Endothelial cell of umbilical vein (primary cell): ENCODE measurements around the gene DMD. TPM values are rescaled to one million over a fixed set of nuclear protein-coding genes. Genes with fewer than 3 reads are reported as not detected.

Experiments used
- BruUV-seq: library from RNA; stranded (reverse); fragments of 400-500 nt; replicated peaks from 2 replicates; lab custom pipeline; 2021; lab: Mats Ljungman, UMichigan
- CTCF ChIA-PET: fragments of 300-600, 350-600 bp; sonication (Branson Sonifier 250); formaldehyde crosslinking; loops from one replicate; lab custom pipeline; 2021; ENCODE audit warnings: antibody characterized with exemption, inconsistent platforms; lab: Charles Lee
- POLR2A ChIA-PET: fragments of 300-600, 350-600 bp; sonication (Branson Sonifier 250); formaldehyde crosslinking; loops from one replicate; lab custom pipeline; 2021; ENCODE audit warnings: antibody characterized with exemption, inconsistent platforms; lab: Charles Lee
- DNase-seq: peaks from one replicate; pipeline ENCODE4 v3.0.0-alpha.2; 2011; ENCODE audit warnings: low read depth, low spot score
- FAIRE-seq: peaks from 2 replicates; lab custom pipeline; 2011; peaks lifted over from hg19 to GRCh38; lab: Jason Lieb, UNC
- H2AFZ ChIP-seq: 2 replicates; pipeline ENCODE4 v1.6.0; 2012; ENCODE audit warnings: low read depth, low read length, control low read depth, inconsistent platforms
- H3K27ac ChIP-seq: 2 replicates; pipeline ENCODE4 v1.5.1; 2011; ENCODE audit warnings: low read depth, mild to moderate bottlenecking, control low read depth, low read length, moderate library complexity; ENCODE audit not compliant: insufficient read depth
- H3K27me3 ChIP-seq, 2 experiments: 2 replicates each; pipeline versions ENCODE4 v1.6.0 to v1.6.1; 2011; ENCODE audit warnings: low read length in 2 of 2, mixed read lengths in 1 of 2; ENCODE audit not compliant: control insufficient read depth in 2 of 2, insufficient read depth in 2 of 2
- H3K36me3 ChIP-seq, 2 experiments: 2 replicates in 1 of 2; 3 replicates in 1 of 2; pipeline ENCODE4 v1.5.1; 2011; ENCODE audit warnings: low read length in 2 of 2, mild to moderate bottlenecking in 1 of 2, moderate library complexity in 1 of 2; ENCODE audit not compliant: control insufficient read depth in 2 of 2, insufficient read depth in 2 of 2; ENCODE audit errors: extremely low read depth in 1 of 2
- H3K4me1 ChIP-seq: 3 replicates; pipeline ENCODE4 v1.5.1; 2011; ENCODE audit warnings: mild to moderate bottlenecking, low read length; ENCODE audit not compliant: control insufficient read depth, insufficient read depth; ENCODE audit errors: extremely low read depth
- H3K4me2 ChIP-seq: 2 replicates; pipeline ENCODE4 v1.6.1; 2011; ENCODE audit warnings: low read length, control low read depth, mixed read lengths; ENCODE audit not compliant: insufficient read depth
- H3K4me3 ChIP-seq, 3 experiments: fragments of 200-600 bp in 1 of 3; sonication (generic), shearing (Covaris generic) in 1 of 3; replicated peaks in 1 of 3; 2 replicates each; pipeline ENCODE4 v1.5.1; 2011 to 2016; ENCODE audit warnings: control low read depth in 3 of 3, low read length in 3 of 3, mild to moderate bottlenecking in 2 of 3, inconsistent platforms in 1 of 3, low read depth in 1 of 3, moderate library complexity in 1 of 3; ENCODE audit not compliant: insufficient read depth in 1 of 3
- H3K79me2 ChIP-seq: 2 replicates; pipeline ENCODE4 v1.6.0; 2012; ENCODE audit warnings: low read length, inconsistent platforms; ENCODE audit not compliant: control insufficient read depth, insufficient read depth
- H3K9ac ChIP-seq: replicated peaks from 2 replicates; pipeline ENCODE3; 2011; ENCODE audit warnings: low read length, control low read depth; ENCODE audit not compliant: insufficient read depth; ENCODE audit errors: extremely low read depth
- H3K9me1 ChIP-seq: replicated peaks from 3 replicates; pipeline ENCODE4 v1.6.0; 2011; ENCODE audit warnings: mild to moderate bottlenecking, low read length; ENCODE audit not compliant: control insufficient read depth, insufficient read depth; ENCODE audit errors: extremely low read depth
- H3K9me3 ChIP-seq: replicated peaks from 2 replicates; pipeline ENCODE4 v1.5.1; 2012; ENCODE audit warnings: low read length, inconsistent platforms; ENCODE audit not compliant: control insufficient read depth, insufficient read depth
- H4K20me1 ChIP-seq: replicated peaks from 2 replicates; pipeline ENCODE3; 2011; ENCODE audit warnings: mild to moderate bottlenecking, low read length; ENCODE audit not compliant: control insufficient read depth, insufficient read depth; ENCODE audit errors: extremely low read depth
- EZH2 ChIP-seq: IDR thresholded peaks from 2 replicates; pipeline ENCODE4 v1.6.1; 2012; ENCODE audit warnings: borderline replicate concordance, low read depth, mild to moderate bottlenecking, moderate library complexity, low read length, inconsistent platforms; ENCODE audit not compliant: severe bottlenecking
- FOS ChIP-seq: IDR thresholded peaks from 2 replicates; pipeline ENCODE4 v1.6.1; 2011; ENCODE audit warnings: mild to moderate bottlenecking, low read length, moderate library complexity, borderline replicate concordance; ENCODE audit not compliant: insufficient read depth
- GATA2 ChIP-seq: IDR thresholded peaks from 2 replicates; pipeline ENCODE4 v1.7.0; 2011; ENCODE audit warnings: low read depth, mild to moderate bottlenecking, moderate library complexity, mixed read lengths, low read length; ENCODE audit not compliant: insufficient read length, insufficient read depth
- JUN ChIP-seq: IDR thresholded peaks from 2 replicates; pipeline ENCODE4 v1.6.1; 2011; ENCODE audit warnings: borderline replicate concordance, low read depth; ENCODE audit not compliant: insufficient read length, insufficient read depth
- MYC ChIP-seq: IDR thresholded peaks from one replicate; pipeline ENCODE4 v1.6.1; 2011; ENCODE audit warnings: mild to moderate bottlenecking, low read depth, low read length
- POLR2A ChIP-seq: IDR thresholded peaks from 2 replicates; pipeline ENCODE4 v1.6.1; 2012; ENCODE audit warnings: low read depth, mild to moderate bottlenecking, control low read depth, low read length
- POLR2AphosphoS5 ChIP-seq: IDR thresholded peaks from 2 replicates; pipeline ENCODE4 v1.6.1; 2012; ENCODE audit warnings: low read depth, mild to moderate bottlenecking, control low read depth, low read length, moderate library complexity; ENCODE audit not compliant: insufficient read depth
- dilution Hi-C: fragments of 300-500 bp; cut with MboI; formaldehyde crosslinking; loops from one replicate; pipeline ENCODE4 v1.15.0; 2019; ENCODE audit warnings: low sequenced_read_pairs; ENCODE audit not compliant: extremely low pct_ligation_motif_present
- intact Hi-C: fragments of 100-400 bp; cut with micrococcal nuclease; formaldehyde crosslinking; loops from one replicate; pipeline ENCODE4 v1.10.0; 2022
- polyA plus RNA-seq, 4 experiments: library from polyadenylated mRNA; depleted of rRNA in 3 of 4; stranded (reverse) in 3 of 4; unstranded in 1 of 4; fragments of >200 nt; gene quantifications; 2 replicates each; pipeline versions ENCODE4 v1.2.1 to v1.2.3, GENCODE V29; 2011 to 2012; ENCODE audit warnings: missing spikeins in 1 of 4
- total RNA-seq: library from RNA; stranded (reverse); gene quantifications from 2 replicates; pipeline ENCODE4 v1.2.3, GENCODE V29; 2021
- TF ChIP-seq, protein P1 (sequence below): IDR thresholded peaks from 2 replicates; pipeline ENCODE4 v1.6.1; 2011; ENCODE audit not compliant: insufficient read depth, insufficient read length
- TF ChIP-seq, protein P2 (sequence below), 2 donors: IDR thresholded peaks; 1 replicate in 1 of 2; 2 replicates in 1 of 2; pipeline ENCODE4 v1.5.1; 2011; ENCODE audit warnings: low read length in 2 of 2, mild to moderate bottlenecking in 2 of 2, moderate library complexity in 2 of 2, control low read depth in 1 of 2, inconsistent platforms in 1 of 2, low read depth in 1 of 2; ENCODE audit not compliant: insufficient read depth in 1 of 2; ENCODE audit errors: extremely low read depth in 1 of 2

Gene DMD
- total and polyA plus RNA-seq, 2 donors (not counting 3 experiments of a cell fraction or from before 2014, with no cell fraction given), result 7.3 to 9.0 TPM

DNA sequence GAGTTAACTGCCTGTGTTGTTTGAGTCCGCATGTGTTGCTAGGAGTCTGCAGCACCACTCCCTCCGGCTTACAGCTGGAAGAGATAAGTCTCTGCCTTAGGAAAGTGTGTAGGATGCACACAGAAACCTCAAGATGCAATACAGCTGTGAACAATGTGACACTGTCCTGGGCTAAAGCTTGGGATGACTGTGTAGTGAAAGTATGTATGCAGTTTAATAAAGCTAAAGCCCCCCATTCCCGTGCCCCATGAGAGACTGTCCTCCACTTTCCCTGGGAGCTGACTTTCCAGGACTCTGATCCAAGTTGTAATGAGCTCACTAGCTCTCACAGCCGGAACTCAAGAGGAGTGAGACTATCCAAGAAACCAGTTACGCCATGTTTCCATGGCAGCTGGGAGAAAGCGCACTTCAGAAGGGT is 1982.9 kb downstream of the DMD start:
- POLR2A ChIA-PET, result interaction anchor here (0.7 kb wide), 1 partner anchor 8 kb away, joined by 3 read pairs; no protein-coding TSS in a partner anchor
- H4K20me1 ChIP-seq, result no peaks in the 10 kb centered on the region
- no peaks in the 10 kb centered on the region for H3K9me1 ChIP-seq
- H3K4me2 ChIP-seq, result no peak overlapping the region
- FAIRE-seq (no peak), DNase-seq (no peak)
- H3K79me2 ChIP-seq, result no peaks in the 10 kb centered on the region
- H3K4me1 ChIP-seq, result peaks cover 7% of the 10 kb centered on the region
- intact Hi-C loops, result no loop called here
- no peak overlapping the region for H3K9ac ChIP-seq
- no peaks in the 10 kb centered on the region for H3K27me3 ChIP-seq
- H2AFZ ChIP-seq, result no peak overlapping the region
- CTCF ChIA-PET, result no interaction called here
- H3K4me3 ChIP-seq, result no peak overlapping the region
- TF ChIP-seq MYC (no peak), FOS (no peak), EZH2 (no peak), POLR2A (no peak), JUN (no peak), GATA2 (no peak), POLR2AphosphoS5 (no peak)
- TF ChIP-seq, protein P1, sequence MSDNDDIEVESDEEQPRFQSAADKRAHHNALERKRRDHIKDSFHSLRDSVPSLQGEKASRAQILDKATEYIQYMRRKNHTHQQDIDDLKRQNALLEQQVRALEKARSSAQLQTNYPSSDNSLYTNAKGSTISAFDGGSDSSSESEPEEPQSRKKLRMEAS, result no peak
- TF ChIP-seq, protein P2, sequence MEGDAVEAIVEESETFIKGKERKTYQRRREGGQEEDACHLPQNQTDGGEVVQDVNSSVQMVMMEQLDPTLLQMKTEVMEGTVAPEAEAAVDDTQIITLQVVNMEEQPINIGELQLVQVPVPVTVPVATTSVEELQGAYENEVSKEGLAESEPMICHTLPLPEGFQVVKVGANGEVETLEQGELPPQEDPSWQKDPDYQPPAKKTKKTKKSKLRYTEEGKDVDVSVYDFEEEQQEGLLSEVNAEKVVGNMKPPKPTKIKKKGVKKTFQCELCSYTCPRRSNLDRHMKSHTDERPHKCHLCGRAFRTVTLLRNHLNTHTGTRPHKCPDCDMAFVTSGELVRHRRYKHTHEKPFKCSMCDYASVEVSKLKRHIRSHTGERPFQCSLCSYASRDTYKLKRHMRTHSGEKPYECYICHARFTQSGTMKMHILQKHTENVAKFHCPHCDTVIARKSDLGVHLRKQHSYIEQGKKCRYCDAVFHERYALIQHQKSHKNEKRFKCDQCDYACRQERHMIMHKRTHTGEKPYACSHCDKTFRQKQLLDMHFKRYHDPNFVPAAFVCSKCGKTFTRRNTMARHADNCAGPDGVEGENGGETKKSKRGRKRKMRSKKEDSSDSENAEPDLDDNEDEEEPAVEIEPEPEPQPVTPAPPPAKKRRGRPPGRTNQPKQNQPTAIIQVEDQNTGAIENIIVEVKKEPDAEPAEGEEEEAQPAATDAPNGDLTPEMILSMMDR (IDR thresholded peaks at IDR 0.05; ENCODE audit: extremely low read depth in 1 of 2, insufficient read depth in 1 of 2, low read depth in 1 of 2, low read length in 2 of 2), result no peak
- dilution Hi-C loops, result no loop called here
- H3K36me3 ChIP-seq, result no peaks in the 10 kb centered on the region
- BruUV-seq, result no TSS peak
- no peaks in the 10 kb centered on the region for H3K9me3 ChIP-seq
- H3K27ac ChIP-seq, result no peak overlapping the region
